GM12864 (cell line): ENCODE results near the gene RILP.

Experiments used
- DNase-seq: peaks from one replicate; pipeline ENCODE4 v3.0.0-alpha.2; 2011; ENCODE audit warnings: low read depth
- H3K4me3 ChIP-seq: 2 replicates; pipeline ENCODE4 v1.5.1; 2011; ENCODE audit warnings: mild to moderate bottlenecking, low read depth, low read length, control low read depth
- TF ChIP-seq, protein P1 (sequence below): IDR thresholded peaks from 2 replicates; pipeline ENCODE4 v1.5.1; 2011; ENCODE audit warnings: low read depth, mild to moderate bottlenecking, moderate library complexity, low read length, control low read depth, inconsistent platforms; ENCODE audit errors: missing control alignments

The RILP gene

DNA sequence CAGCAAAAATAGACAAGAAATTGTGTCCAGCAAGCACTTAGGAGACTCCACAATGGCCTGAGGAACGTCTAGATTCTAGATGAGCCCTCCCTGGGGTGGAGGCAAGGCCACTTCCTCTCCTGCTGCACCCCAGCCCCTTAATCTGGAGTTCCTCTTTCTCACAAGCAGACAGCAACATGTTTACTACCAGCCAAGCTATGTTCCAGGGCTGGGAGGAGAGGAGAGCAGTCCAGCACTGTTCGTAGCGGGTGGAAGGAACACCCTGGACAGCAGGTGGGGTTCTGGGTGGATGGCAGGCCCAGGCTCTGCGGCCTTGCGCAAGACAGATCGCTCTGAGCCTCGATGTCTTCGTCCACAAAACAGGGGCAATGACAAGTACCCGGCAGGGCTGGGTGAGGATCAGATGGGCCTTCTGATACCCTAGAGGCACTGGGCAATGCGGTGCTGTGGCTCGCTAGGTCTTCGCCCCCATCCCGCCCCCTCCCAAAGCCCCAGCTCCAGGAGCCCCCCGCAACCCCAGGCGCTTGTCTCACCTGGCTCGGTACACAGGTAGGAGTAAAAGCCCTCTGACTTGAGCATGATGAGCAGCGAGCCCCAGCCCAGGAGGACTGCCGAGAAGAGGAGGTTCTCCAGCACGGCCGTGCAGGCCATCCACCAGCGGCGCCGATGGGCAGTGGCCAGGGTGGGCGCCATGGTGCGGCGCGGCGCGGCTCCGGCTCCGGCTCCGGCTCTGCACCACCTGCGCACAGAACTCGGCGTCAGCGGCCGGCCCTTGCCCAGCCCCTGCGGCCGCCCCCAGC lies 22.3 kb downstream of the RILP start:
- no peak for DNase-seq
- peak overlapping the region; percentile 79 for H3K4me3 ChIP-seq
- TF ChIP-seq, protein P1, sequence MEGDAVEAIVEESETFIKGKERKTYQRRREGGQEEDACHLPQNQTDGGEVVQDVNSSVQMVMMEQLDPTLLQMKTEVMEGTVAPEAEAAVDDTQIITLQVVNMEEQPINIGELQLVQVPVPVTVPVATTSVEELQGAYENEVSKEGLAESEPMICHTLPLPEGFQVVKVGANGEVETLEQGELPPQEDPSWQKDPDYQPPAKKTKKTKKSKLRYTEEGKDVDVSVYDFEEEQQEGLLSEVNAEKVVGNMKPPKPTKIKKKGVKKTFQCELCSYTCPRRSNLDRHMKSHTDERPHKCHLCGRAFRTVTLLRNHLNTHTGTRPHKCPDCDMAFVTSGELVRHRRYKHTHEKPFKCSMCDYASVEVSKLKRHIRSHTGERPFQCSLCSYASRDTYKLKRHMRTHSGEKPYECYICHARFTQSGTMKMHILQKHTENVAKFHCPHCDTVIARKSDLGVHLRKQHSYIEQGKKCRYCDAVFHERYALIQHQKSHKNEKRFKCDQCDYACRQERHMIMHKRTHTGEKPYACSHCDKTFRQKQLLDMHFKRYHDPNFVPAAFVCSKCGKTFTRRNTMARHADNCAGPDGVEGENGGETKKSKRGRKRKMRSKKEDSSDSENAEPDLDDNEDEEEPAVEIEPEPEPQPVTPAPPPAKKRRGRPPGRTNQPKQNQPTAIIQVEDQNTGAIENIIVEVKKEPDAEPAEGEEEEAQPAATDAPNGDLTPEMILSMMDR = no peak

DNA sequence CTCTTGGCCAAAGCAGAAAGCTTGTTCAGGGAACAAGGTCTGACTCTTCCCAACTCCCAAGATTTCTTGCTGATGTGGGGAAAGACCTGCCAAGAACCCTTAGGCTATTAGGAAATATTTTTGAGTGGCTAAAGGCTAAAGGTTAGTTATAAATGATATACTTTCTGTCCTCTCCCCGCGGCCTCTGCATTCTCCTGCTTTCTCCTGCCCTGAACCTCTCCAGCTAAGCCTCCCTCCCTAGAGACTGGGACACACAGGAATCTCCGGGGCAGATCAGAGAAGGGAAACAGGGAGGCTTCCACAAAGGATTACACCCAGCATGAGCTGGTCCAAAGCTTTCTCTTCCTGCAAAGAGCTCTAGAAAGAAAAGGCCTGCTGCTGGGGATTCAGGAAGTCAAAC lies 23.3 kb downstream of the RILP start:
- TF ChIP-seq, protein P1 = no peak
- no peak overlapping the region for H3K4me3 ChIP-seq
- DNase-seq = no peak

DNA sequence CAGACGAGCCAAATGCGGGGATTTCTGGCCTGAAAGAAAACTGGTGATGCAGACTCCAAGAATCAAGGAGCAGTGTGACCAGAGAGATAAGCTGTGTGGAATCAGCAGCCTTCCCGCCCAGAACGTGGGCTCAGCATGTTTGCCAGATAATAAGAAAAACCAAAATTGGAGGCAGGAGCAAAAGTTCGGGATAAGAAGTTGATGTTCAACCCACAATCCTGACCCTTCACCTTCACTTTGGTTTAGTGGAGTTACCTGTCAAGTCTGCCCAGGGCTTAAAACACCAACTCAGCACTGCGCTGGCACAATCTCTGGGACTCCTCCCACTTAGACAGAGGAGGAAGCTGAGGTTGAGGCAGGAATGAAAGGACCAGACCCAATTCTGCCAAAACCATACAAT lies 24.1 kb downstream of the RILP start:
- TF ChIP-seq, protein P1 = no peak
- H3K4me3 ChIP-seq = no peak overlapping the region
- DNase-seq = no peak

DNA sequence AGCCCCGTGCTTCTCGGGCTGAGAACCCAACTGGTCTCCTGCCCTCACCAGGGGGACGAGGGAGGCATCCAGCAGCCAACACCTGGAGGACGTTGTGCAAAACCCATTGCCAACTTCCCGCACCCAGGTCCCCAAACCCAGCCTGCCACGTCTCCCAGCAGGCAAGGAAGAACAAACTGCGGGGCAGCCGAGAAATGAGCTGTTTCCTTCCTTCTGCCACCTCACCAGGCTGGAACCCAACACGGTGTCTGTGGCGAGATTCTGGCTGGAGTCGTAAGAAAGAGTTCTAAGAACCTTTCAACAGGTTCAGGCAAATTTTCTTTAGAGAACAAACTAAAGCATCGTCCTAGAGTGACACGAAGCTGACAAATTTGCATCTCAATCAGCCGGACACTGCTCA lies 24.6 kb downstream of the RILP start:
- H3K4me3 ChIP-seq = no peak overlapping the region
- TF ChIP-seq, protein P1 = no peak
- no peak for DNase-seq

DNA sequence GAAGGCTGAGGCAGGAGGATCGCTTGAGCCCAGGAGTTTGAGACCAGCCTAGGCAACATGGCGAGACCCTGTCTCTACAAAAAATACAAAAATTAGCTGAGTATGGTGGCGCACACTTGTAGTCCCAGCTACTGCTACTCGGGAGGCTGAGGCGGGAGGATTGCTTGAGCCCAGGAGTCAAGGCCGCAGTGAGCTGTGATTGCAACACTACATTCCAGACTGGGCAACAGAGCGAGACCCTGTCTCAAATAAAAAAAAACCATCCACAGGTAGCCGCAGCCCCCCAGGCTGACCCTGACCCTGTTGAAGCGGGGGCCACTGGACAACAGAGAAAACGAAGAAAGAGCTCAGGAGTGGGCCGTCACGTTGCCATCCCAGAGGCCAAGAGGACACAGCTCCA lies 25.0 kb downstream of the RILP start:
- H3K4me3 ChIP-seq = no peak overlapping the region
- no peak for DNase-seq
- TF ChIP-seq, protein P1 = no peak

- H3K4me3 ChIP-seq = no peak overlapping the region
- TF ChIP-seq, protein P1 = no peak
- no peak for DNase-seq
Observed at GRCh38 chr17:1623057-1623630, 26.5 kb downstream of the RILP start.

- no peak overlapping the region for H3K4me3 ChIP-seq
- TF ChIP-seq, protein P1 = no peak
- no peak for DNase-seq
Observed at GRCh38 chr17:1621273-1621954, 28.3 kb downstream of the RILP start.
